HUES64 (cell line): ENCODE results near the gene BMP2K.
"Not testable (repeated sequence)": the region's sequence is repeated elsewhere in the genome, so short reads cannot be mapped to it uniquely, and the experiment has no call there.

Experiments used
- H3K27ac ChIP-seq: 2 replicates; pipeline ENCODE4 v1.7.0; 2013; ENCODE audit warnings: low read depth, low read length, inconsistent platforms
- H3K27me3 ChIP-seq: 2 replicates; pipeline ENCODE4 v1.6.1; 2013; ENCODE audit warnings: mild to moderate bottlenecking, low read length; ENCODE audit not compliant: insufficient read depth
- H3K36me3 ChIP-seq: 2 replicates; pipeline ENCODE4 v1.6.1; 2013; ENCODE audit warnings: mild to moderate bottlenecking, low read length; ENCODE audit not compliant: insufficient read depth
- H3K4me1 ChIP-seq: 2 replicates; pipeline ENCODE4 v1.6.1; 2013; ENCODE audit warnings: mild to moderate bottlenecking, low read length, moderate library complexity; ENCODE audit not compliant: insufficient read depth
- H3K4me3 ChIP-seq: 2 replicates; pipeline ENCODE4 v1.5.1; 2013; ENCODE audit warnings: mild to moderate bottlenecking, low read length, moderate library complexity
- H3K9ac ChIP-seq: 2 replicates; pipeline ENCODE4 v1.6.1; 2013; ENCODE audit warnings: mild to moderate bottlenecking, low read depth, low read length
- H3K9me3 ChIP-seq: 2 replicates; pipeline ENCODE4 v1.6.1; 2013; ENCODE audit warnings: low read depth, low read length; ENCODE audit not compliant: insufficient read depth
- WGBS: fragments of 150-250, 120-280 bp; methylation state at CpG from one replicate; pipeline ENCODE4 v1.1.7; 2013; ENCODE audit warnings: missing lambda C conversion rate; 5-methylcytosine and 5-hydroxymethylcytosine counted together

Gene BMP2K

GRCh38 chr4:78795594-78796416, 19.7 kb downstream of the BMP2K start:
- H3K27me3 ChIP-seq, H3K36me3 ChIP-seq, H3K9ac ChIP-seq, H3K4me3 ChIP-seq, H3K27ac ChIP-seq, H3K9me3 ChIP-seq, H3K4me1 ChIP-seq: not testable (repeated sequence)
- WGBS: 100% methylated on average over 3 of the region's 5 CpGs

GRCh38 chr4:78796526-78796925, 20.4 kb downstream of the BMP2K start:
- Histone ChIP-seq H3K27ac (no peak overlapping the region), H3K27me3 (no peaks in the 10 kb centered on the region), H3K9me3 (no peaks in the 10 kb centered on the region; the same call in 1 of the 2 replicates), H3K4me3 (no peak overlapping the region), H3K9ac (no peak overlapping the region), H3K36me3 (0 out of 2 replicates have a peak, but pooled peaks cover 6% of the 10 kb centered on the region), H3K4me1 (no peaks in the 10 kb centered on the region)
- 95% methylated on average over 2 of the region's 2 CpGs for WGBS

- no peak overlapping the region for H3K4me3 ChIP-seq
- H3K27ac ChIP-seq: no peak overlapping the region
- no peaks in the 10 kb centered on the region for H3K4me1 ChIP-seq
- 0 out of 2 replicates have a peak, but pooled peaks cover 6% of the 10 kb centered on the region for H3K36me3 ChIP-seq
- H3K9ac ChIP-seq: no peak overlapping the region
- 86% methylated on average over 4 of the region's 4 CpGs for WGBS
- H3K27me3 ChIP-seq: no peaks in the 10 kb centered on the region
- H3K9me3 ChIP-seq: no peaks in the 10 kb centered on the region; the same call in 1 of the 2 replicates
These were observed 21.7 kb downstream of the BMP2K start for GRCh38 chr4:78797777-78798284.

GRCh38 chr4:78799551-78800495, 23.7 kb downstream of the BMP2K start:
- Histone ChIP-seq H3K9me3 (no peaks in the 10 kb centered on the region; the same call in 1 of the 2 replicates), H3K27me3 (no peaks in the 10 kb centered on the region), H3K4me1 (no peaks in the 10 kb centered on the region), H3K27ac (no peak overlapping the region), H3K4me3 (no peak overlapping the region), H3K36me3 (0 out of 2 replicates have a peak, but pooled peaks cover 5% of the 10 kb centered on the region), H3K9ac (no peak overlapping the region)
- WGBS: 96% methylated on average over 5 of the region's 5 CpGs

GRCh38 chr4:78800965-78801364, 24.8 kb downstream of the BMP2K start:
- Histone ChIP-seq H3K9me3 (no peaks in the 10 kb centered on the region), H3K4me3 (no peak overlapping the region), H3K9ac (no peak overlapping the region), H3K27ac (no peak overlapping the region), H3K4me1 (no peaks in the 10 kb centered on the region), H3K36me3 (no peaks in the 10 kb centered on the region), H3K27me3 (no peaks in the 10 kb centered on the region)

- no peaks in the 10 kb centered on the region for H3K36me3 ChIP-seq
- WGBS: no CpG with 5 or more reads among the region's 1 CpG
- H3K27me3 ChIP-seq: no peaks in the 10 kb centered on the region
- no peak overlapping the region for H3K27ac ChIP-seq
- no peaks in the 10 kb centered on the region for H3K9me3 ChIP-seq
- H3K9ac ChIP-seq: no peak overlapping the region
- H3K4me1 ChIP-seq: no peaks in the 10 kb centered on the region
- H3K4me3 ChIP-seq: no peak overlapping the region
These were observed 27.8 kb downstream of the BMP2K start for GRCh38 chr4:78803983-78804382.

- no peak overlapping the region for H3K9ac ChIP-seq
- no peaks in the 10 kb centered on the region for H3K27me3 ChIP-seq
- WGBS: 96% methylated on average over 6 of the region's 6 CpGs
- no peaks in the 10 kb centered on the region for H3K36me3 ChIP-seq
- no peaks in the 10 kb centered on the region for H3K9me3 ChIP-seq
- no peak overlapping the region for H3K4me3 ChIP-seq
- no peak overlapping the region for H3K27ac ChIP-seq
- peaks cover 21% of the 10 kb centered on the region for H3K4me1 ChIP-seq
These were observed 30.9 kb downstream of the BMP2K start for GRCh38 chr4:78806943-78807460.

- 98% methylated on average over 2 of the region's 2 CpGs for WGBS
- Histone ChIP-seq H3K27ac (no peak overlapping the region), H3K27me3 (no peaks in the 10 kb centered on the region), H3K4me1 (peaks cover 21% of the 10 kb centered on the region), H3K9me3 (no peaks in the 10 kb centered on the region), H3K4me3 (no peak overlapping the region), H3K36me3 (no peaks in the 10 kb centered on the region), H3K9ac (no peak overlapping the region)
These were observed 33.1 kb downstream of the BMP2K start for GRCh38 chr4:78809295-78809694.

GRCh38 chr4:78809928-78810835, 34.0 kb downstream of the BMP2K start:
- H3K27ac ChIP-seq: no peak overlapping the region
- no peak overlapping the region for H3K4me3 ChIP-seq
- H3K9me3 ChIP-seq: no peaks in the 10 kb centered on the region
- H3K36me3 ChIP-seq: no peaks in the 10 kb centered on the region
- 83% methylated on average over 7 of the region's 7 CpGs for WGBS
- H3K4me1 ChIP-seq: peaks cover 21% of the 10 kb centered on the region
- H3K27me3 ChIP-seq: no peaks in the 10 kb centered on the region
- no peak overlapping the region for H3K9ac ChIP-seq

- H3K4me1 ChIP-seq: peaks cover 21% of the 10 kb centered on the region
- no peak overlapping the region for H3K27ac ChIP-seq
- no peaks in the 10 kb centered on the region for H3K36me3 ChIP-seq
- WGBS: 86% methylated on average over 1 of the region's 2 CpGs
- no peaks in the 10 kb centered on the region for H3K27me3 ChIP-seq
- H3K9me3 ChIP-seq: no peaks in the 10 kb centered on the region
- no peak overlapping the region for H3K4me3 ChIP-seq
- H3K9ac ChIP-seq: no peak overlapping the region
These were observed 34.9 kb downstream of the BMP2K start for GRCh38 chr4:78811034-78811433.
